ENCODE measurements around the gene CHKB.

Gene CHKB

DNA sequence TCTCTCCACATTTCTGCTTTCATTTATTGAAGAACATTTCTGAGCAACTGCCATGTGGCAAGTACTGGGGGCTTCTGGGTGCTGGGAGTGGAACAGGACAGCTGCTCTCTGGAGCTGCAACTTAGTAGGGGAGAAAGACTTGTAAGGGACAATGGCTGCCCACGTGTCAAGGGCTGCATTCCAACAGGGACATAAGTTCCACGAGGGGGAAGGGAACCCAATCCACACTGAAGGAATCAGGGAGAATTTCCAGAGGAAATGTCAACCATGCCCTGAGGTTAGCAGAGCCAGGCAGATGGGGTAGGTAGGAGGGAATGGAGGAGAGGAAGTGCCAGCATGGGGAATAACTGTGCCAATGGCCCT lies 19.7 kb upstream of the CHKB start:
- intact Hi-C loops (cut with DNase I): no loop called here
- peak in 2 of 42 donors; percentile 4 to 30 for DNase-seq

DNA sequence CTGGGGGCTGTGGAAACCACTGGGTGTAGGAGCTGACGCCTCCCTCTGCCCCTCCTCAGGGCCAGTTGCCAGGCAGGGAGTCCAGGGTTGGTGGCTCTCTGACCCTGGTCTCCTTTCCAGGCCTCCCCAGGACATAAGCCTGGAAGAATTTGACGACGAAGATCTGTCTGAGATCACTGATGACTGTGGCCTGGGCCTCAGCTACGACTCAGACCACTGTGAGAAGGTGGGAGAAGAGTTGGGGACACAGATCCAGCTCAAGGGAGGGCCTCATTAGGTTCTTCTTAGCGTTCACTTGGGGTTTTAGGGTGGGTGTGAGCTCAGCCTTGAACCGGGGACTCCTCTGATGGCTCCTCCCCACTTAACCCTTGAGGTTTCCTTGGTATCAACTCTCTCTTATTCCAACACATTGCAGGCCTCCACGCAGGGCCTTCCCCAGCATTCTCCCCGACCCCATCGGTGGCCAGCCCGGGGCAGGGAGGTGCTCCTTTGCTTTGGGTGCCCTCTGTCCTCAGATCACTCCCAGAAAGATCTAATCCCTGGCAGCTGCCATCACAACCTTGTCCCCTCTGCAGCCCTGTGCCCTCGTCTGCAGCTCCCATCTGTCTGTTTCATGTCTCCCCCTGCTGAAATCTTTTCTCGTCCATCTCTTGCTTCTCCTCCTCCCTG lies 19.2 kb upstream of the CHKB start:
- DNase-seq: peak in 1 of 42 donors; percentile 3

DNA sequence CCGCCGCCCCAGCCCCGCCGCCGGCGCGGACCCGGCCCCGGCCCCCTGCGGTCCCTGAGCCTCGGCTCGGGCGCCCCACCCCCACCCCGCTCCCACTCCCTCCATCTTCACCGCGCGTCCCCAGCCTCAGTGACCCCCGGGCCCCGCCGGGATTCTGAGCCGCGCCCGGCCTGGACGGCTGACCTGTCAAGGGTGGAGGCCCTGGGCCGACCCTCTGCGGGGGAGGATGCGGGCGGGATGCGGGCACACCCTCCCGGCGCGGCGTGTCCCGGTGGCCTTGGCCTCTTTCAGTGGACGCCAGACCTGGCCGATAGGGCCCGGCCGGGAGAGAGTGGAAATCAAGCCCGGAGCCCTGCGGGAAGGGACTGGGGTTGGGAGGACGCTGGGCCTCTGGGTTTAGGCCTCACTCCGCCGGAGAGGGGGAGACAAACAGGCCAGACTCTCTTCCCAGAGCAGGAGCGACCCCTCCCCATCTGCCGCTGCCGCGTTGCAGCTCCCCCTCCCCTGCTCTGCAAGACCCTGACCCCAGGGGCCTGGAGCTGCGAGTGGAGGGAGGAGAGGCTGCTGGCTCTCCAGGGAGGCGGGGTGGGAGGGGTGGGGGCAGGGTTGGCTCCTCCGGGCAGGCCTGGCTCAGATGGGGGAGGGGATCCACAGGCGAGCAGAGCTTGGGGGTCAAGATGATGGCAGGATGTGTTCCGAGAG lies 18.5 kb upstream of the CHKB start:
- peak in 2 of 42 donors; percentile 10 to 26 for DNase-seq
- intact Hi-C loops (cut with DNase I): no loop called here

More for the DNA sequence above, 19.2 kb upstream of the CHKB start:
- intact Hi-C loops (cut with DNase I): no loop called here

DNA sequence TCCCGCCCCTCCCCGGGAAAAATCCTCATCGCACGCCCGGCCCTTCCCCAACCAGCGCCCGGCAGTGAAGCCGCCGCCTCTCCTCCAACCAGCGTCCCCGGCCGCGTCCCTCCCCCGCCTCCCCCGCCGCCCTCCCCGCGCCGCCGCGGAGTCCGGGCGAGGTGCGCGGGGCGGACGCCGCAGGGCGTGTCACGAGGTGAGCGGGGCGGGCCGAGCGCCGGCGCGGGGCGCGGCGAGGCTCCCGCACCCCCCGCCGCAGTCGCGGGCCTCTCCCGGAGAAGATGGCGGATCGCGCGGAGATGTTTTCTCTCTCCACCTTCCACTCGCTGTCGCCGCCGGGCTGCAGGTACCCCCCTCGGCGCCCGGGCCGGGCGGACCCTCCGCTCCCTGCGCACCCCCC lies 17.9 kb upstream of the CHKB start, which contains the start of gene MAPK8IP2:
TSS of gene MAPK8IP2 (plus strand) at position 256 of the 400 bp plus-strand sequence. CDS start at position 282, 26 bp downstream.
- intact Hi-C loops (cut with DNase I): no loop called here
- peak in 38 of 42 donors; percentile 33 to 76 (median 60) for DNase-seq

DNA sequence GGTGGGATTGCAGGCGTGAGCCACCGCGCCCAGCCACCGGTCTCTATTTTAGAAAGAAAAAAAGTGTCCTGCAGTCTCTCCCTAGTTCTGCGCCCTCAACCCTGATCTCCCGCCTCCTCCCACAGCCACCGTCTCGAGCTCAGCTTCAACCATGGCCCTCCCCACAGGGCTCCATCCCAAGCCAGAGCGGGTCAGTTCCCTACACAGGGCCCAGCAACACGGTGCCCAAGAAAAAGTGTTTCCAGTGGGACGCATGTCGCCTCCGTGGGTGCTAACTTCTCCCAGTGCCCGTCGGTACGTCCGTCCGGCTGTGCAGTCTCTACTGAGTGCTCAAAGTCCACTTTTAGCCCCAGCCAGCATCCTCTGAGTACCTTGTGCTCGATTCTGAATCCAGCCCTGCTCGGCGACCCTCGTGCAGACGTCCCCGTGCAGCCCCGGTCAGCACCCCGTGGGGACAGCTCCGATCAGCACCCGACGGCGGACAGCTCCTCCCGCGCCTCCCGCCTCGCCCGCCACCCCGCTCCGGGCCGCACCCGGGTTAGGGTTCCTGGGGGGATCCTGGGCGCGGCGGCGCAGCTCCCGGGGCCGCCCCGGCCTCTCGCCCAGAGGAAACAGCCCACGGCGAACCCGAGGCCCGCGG lies 17.3 kb upstream of the CHKB start:
- intact Hi-C loops (cut with DNase I): no loop called here
- DNase-seq: peak in 32 of 42 donors; percentile 32 to 83 (median 54)

DNA sequence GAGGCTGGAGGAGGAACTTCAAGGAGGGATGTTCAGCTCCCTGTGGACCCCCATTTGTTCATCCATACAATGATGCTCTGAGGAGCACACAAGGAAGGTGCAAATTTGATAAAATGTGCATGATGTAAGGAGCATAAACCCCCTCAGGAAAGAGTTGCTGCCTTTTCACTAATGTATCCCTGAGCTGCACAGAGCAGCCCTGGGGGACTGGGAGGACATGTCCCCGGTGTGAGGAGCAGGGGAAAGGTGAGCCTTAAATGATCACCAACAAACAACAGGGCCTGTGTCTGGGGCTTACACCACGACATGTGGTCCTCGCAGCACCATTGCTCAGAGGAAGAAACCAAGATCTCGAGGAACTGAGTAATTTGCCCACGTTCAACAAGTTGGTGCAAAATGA lies 14.4 kb upstream of the CHKB start:
- intact Hi-C loops (cut with DNase I): no loop called here

DNA sequence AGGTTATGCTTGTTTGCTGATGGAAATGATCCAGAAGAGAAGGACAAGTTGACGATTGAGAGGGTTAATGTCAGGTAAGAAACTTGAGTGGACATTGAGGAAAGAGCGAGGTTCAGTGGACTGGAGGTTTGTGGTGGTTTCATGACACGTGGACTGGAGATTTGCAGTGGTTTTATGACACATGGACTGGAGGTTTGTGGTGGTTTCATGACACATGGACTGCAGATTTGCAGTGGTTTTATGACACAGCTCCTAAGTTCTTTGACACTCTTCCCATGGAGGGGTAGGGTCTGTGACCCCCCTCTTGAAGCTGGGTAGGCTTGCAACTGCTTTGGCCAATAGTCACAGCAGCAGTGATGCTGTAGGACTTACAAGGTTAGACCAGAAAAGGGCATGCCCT lies 12.5 kb upstream of the CHKB start:
- intact Hi-C loops (cut with DNase I): no loop called here
- no peak for DNase-seq

More for the DNA sequence above, 14.4 kb upstream of the CHKB start:
- no peak for DNase-seq

DNA sequence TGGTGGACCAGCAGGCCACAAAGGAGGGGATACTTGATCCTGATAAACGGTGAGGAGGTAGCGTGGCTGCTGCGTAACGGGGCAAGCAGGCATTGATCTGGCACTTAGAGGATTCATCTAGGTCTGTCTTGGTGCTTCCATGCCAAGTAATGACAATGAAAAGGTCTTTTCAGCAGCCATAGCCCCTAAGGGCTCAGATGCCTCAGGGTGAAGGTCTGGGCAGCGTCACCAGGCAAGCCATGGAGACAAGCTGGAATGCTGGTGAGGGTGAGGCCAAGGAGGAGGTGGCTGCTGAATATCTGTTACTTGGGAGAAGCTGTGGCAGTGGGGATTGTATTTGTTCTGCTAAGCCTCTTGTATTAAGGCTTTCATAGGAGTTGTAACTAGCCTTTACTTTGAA lies 4.8 kb upstream of the CHKB start:
- DNase-seq: no peak
- intact Hi-C loops (cut with DNase I): no loop called here

DNA sequence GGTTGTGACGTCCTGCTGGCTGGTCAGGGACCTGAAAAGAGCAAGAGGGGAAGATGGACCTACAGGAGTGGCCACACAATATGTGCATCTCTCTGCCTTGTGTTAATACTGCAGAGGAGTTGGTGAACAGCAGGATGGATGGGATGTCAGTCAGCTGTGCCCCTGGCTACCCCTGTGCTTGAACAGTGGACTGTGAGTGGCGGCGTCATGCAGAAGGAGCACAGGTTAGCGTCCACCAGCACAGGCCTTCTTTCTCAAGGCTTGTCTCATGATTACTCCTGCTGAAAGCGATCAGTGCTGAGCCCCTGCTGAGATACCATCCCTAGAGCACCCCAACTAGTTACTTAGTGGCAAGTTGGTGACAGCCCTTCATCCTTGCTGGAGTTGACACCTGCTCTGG lies 3.8 kb upstream of the CHKB start:
- DNase-seq: no peak
- intact Hi-C loops (cut with DNase I): no loop called here

DNA sequence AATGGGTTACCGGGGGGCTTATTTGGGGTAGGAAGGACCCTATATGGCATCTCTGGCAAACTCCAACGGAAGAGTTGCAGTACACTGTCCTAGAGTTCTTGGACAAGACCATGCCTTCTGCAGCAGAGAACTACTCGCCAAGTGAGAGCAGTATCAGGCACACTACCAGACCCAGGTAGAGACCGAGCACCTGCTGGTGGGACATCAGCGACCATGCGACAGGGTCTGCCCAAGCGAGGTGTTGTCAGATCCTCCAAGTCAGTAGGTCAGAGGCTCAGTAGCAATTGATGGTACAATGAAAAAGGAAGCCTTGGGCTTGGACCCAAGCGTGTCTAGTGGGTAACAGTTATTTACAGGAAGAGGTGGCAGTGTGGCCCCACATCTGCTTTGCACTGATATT lies 3.1 kb upstream of the CHKB start:
- intact Hi-C loops (cut with DNase I): no loop called here
- DNase-seq: no peak

DNA sequence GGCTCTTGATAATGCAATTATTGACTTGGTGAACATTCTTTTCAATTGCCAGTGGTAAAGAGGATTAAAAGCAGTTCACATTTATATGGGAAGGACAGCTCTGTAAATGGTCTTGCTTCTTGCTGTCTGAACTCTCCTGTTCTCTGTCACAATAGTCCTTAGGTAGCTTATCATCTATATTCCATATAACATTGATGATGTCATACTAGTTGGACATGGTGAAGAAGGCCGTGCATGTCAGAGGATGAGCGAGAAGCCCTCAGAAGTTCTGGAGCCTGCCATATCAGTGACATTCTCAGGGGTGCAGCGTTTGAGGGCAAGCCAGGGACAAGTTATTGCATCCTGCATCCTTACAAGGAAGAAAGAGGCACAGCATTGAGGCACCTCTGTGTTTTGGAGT lies 2.6 kb upstream of the CHKB start:
- no peak for DNase-seq
- intact Hi-C loops (cut with DNase I): no loop called here

DNA sequence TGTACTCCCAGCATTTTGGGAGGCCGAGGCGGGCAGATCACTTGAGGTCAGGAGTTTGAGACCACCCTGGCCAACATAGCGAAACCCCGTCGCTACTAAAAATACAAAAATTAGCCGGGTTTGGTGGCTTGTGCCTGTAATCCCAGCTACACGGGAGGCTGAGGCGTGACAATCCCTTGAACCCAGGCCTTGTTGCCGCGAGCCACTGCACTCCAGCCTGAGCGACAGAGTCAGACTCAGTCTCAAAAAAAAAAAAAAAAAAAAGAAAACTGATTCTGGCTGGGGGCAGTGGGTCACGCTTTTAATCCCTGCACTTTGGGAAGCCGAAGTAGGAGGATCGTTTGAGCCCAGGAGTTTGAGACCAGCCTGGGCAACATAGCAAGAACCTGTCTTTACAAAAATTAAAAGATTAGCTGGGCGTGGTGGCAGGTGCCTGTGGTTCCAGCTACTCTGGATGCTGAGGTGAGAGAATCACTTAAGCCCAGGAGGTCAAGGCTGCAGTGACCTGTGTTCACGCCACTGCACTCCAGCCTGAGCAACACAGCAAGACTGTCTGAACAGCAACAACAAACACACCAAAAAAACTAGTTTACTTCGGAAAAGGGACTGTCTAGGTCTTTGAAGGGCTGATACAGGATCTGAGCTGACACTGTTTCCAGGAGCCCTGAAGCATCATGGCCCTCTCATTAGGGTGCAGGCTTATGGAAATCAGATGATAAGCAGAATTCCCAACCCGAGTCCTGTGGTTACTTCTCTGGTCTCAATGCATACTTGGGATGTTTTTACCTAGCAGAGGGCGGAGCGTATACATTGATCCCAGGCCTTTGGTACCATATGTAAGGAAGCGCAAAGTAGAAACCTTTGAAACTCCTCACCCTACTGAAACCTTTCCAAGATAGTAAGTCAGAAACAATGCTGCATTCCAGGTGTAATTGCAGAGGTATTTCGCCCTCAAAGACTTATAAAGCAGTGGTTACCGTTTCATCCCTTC lies 1.8 kb upstream of the CHKB start:
- intact Hi-C loops (cut with DNase I): loop anchor here (5.0 kb wide), 1 partner anchor 57 kb away; the partner anchor contains the start of gene SCO2
- DNase-seq: no peak

DNA sequence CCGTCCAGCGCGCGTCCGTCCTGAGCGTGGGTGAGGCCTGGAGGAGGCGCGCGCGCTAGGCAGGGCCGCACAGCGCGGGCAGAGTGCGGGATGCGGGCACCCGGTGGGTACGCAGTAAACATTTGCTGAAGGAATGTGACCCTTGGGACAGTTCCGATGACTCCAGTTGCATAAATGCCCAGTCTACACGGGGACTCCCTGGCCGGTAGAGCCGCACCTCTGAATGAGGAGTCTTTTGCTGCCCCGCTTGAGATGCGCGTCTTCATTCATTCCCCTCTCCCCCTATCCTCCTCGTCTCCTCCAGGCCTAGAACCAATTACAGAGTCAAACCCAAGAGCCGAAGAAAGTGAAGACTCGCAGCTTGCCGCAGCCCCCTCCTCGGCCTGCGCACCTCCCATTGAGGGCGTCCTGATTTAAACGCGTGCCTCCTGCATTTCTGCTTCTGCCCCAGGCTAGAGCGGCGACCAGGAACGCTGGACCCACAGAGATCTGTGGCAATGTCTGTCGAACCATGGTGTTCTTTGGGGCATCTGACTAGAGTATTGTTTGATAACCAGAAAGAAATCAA lies 729 bp upstream of the CHKB start:
- intact Hi-C loops (cut with DNase I): loop anchor here (5.0 kb wide), 1 partner anchor 56 kb away; the partner anchor contains the start of gene SCO2
- DNase-seq: peak in 2 of 42 donors; percentile 23 to 35

DNA sequence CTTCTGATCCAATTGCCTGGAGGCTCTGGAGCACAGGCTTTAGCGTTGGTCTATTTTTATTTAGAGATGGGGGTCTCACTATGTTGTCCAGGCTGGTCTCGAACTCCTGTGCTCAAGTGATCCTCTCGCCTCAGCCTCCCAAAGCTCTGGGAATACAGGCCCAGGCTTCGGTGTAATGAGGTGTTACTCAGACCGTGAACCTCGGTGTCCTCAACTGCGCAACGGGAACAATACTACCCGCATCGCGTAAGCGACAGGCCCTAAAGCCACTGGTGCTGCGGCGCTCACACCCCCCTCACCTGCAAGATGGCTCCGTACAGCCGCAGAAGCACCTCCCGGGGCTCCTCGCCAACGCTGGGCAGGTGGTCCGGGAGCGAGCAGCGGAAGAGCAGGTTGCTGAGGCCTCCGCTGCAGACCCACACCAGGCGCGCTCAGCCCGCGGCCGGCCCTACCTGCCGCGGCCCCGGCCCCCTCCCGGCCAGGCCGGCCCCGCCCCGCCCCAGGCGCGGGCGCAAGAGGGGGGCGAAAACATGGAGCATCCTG lies 628 bp downstream of the CHKB start:
- intact Hi-C loops (cut with DNase I): loop anchor here (5.0 kb wide), 1 partner anchor 55 kb away; the partner anchor contains the start of gene SCO2
- DNase-seq: peak in 17 of 42 donors; percentile 13 to 57 (median 44)

DNA sequence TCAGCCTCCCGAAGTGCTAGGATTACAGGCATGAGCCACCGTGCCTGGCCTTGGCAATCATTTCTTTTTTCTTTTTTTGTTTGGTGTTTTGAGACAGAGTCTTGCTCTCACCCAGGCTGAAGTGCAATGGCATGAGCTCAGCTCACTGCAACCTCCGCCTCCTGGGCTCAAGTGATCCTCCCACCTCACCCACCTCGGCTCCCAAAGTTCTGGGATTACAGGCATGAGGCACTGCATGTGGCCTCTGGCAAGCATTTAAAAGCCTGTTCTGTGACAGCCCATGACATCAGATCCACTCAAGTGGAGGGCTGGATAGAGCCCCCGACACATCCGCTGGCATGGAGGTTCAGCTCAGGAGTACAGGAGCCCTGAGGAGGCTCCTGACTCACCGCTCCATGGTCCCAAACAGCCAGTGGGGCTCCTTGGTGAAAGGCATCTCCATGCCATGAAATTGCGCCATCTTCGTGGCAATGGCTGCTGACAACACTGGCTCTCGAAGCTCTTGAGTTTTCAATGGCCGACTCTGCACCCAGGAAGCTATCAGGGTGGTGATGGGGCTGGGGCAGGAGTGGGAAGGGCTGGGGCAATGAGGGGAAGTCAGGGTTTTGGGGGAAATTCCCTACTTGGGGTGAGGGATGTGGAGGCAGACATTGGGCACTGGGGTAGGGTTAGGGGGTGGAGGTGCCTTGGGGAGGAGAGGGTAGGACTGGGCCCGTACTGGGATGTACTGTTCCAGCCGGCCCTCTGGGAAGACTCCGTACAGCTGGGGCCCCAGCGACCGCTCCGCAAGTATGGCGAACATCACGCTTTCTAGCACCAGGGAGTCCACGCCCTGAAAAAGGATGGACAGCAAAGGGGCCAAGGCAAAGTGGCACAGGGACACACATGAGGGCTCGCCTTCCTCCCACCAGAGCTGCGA lies 1.4 kb downstream of the CHKB start:
- intact Hi-C loops (cut with DNase I): loop anchor here (5.0 kb wide), 1 partner anchor 54 kb away; the partner anchor contains the start of gene SCO2

DNA sequence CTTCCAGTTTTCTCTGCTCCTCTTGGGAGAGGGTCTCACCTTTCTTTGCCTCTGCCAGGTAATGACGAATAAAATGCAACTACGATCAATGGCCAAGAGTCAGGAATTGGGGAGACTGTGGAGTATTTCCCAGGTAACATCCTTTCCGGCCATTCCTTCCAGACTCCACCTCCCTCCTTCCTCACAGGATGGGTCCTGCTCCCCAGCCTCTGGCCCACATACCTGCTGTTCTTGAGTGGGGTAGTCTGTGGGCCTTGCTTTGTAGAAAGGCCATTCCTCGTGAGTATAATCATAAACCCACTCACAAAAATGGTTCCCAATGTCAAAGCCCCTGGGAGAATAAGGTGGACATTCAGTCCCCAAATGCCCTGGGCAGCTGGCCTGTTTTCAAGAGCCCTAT lies 2.9 kb downstream of the CHKB start:
- intact Hi-C loops (cut with DNase I): loop anchor here (5.0 kb wide), 1 partner anchor 52 kb away; the partner anchor contains the start of gene SCO2
- DNase-seq: no peak

More for the DNA sequence above, 1.4 kb downstream of the CHKB start:
- peak in 25 of 42 donors; percentile 24 to 85 (median 56) for DNase-seq

DNA sequence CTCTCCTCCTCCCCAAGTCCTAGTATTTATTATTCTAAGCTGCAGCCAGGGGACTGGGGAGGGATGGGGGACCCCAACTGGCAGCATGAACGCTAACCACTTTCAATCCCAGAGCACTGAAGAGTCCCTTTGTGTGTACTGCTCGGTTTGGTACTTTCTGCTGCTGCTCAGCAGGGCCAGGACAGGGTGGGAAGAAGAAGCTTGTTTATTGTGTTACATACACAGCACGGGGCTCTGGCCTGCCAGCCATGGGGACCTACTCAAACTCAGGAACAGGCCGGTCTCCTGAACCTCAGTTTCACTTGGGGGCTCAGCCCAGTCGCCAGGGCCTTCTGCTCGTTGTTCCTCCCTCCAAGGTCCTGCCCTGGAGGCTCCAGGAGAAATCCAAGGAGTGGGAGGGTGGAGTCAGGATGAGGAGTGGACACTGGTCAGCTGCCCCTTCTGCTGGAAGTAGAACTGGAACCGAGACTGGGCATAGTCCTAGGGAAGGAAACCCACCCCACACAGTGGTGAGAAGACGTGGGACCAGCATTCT lies 3.8 kb downstream of the CHKB start:
- intact Hi-C loops (cut with DNase I): no loop called here
- peak in 1 of 42 donors; percentile 35 for DNase-seq

Data from head of caudate nucleus (tissue), 42 donors.